K562 (cell line): ENCODE measurements around the gene RREB1. TPM values are rescaled to one million over a fixed set of nuclear protein-coding genes. Genes with fewer than 3 reads are reported as not detected.

Source experiments
- AFF4 ChIP-seq: sonication (generic); formaldehyde crosslinking; IDR thresholded peaks from 2 replicates; pipeline ENCODE4 v1.8.0; 2023; ENCODE audit warnings: mild to moderate bottlenecking, missing genetic modification reagents
- ATF2 ChIP-seq: sonication (generic); formaldehyde crosslinking; IDR thresholded peaks from 2 replicates; pipeline ENCODE4 v1.8.1; 2022; ENCODE audit warnings: missing genetic modification reagents
- CHD4 ChIP-seq: fragments of 200-600 bp; sonication (generic); IDR thresholded peaks from 3 replicates; pipeline ENCODE4 v1.6.1; 2012; ENCODE audit warnings: low read depth, mild to moderate bottlenecking, mixed read lengths, low read length, inconsistent platforms; ENCODE audit not compliant: insufficient read depth, insufficient replicate concordance, poor library complexity, severe bottlenecking
- CREB3 ChIP-seq: fragments of 450-650 bp; conservative IDR thresholded peaks from 2 replicates; pipeline ENCODE4 v1.6.1; 2016; ENCODE audit warnings: missing genetic modification characterization, low read depth, mild to moderate bottlenecking, missing compliant biosample characterization, moderate library complexity
- DPF2 ChIP-seq: fragments of 450-650 bp; IDR thresholded peaks from 2 replicates; pipeline ENCODE4 v1.6.1; 2016
- ELF1 ChIP-seq: fragments of 200-800 bp; sonication (Bioruptor generic); IDR thresholded peaks from 2 replicates; pipeline ENCODE4 v1.6.1; 2016; ENCODE audit warnings: missing genetic modification characterization, missing compliant biosample characterization
- GABPB2 ChIP-seq: fragments of 250-450 bp; sonication (Bioruptor Pico); conservative IDR thresholded peaks from 2 replicates; pipeline ENCODE4 v1.5.1; 2021; ENCODE audit warnings: mild to moderate bottlenecking
- HDAC6 ChIP-seq: IDR thresholded peaks from 2 replicates; pipeline ENCODE4 v1.6.1; 2012; ENCODE audit warnings: low read depth, mild to moderate bottlenecking, control low read depth, inconsistent platforms, low read length, moderate library complexity
- HDGF ChIP-seq: fragments of 450-650 bp; IDR thresholded peaks from 2 replicates; pipeline ENCODE4 v1.6.1; 2016
- HNRNPLL ChIP-seq: fragments of 200-400 bp; formaldehyde crosslinking; IDR thresholded peaks from 2 replicates; pipeline ENCODE4 v1.6.1; 2017; ENCODE audit warnings: low read length, low read depth, mild to moderate bottlenecking; ENCODE audit not compliant: poor library complexity, severe bottlenecking
- KLF1 ChIP-seq: fragments of 450-650 bp; IDR thresholded peaks from 2 replicates; pipeline ENCODE4 v1.6.1; 2016; ENCODE audit warnings: missing genetic modification characterization, missing compliant biosample characterization
- MEF2A ChIP-seq: IDR thresholded peaks from 2 replicates; pipeline ENCODE4 v1.6.1; 2011; ENCODE audit warnings: low read depth, mild to moderate bottlenecking, low read length, moderate library complexity; ENCODE audit not compliant: control insufficient read depth
- MYNN ChIP-seq, 2 experiments: sonication (generic); formaldehyde crosslinking in 1 of 2; IDR thresholded peaks; 2 replicates each; pipeline versions ENCODE4 v1.5.0 to v1.6.1; 2016 to 2020; ENCODE audit warnings: antibody characterized with exemption in 1 of 2, missing genetic modification reagents in 1 of 2
- NBN ChIP-seq: fragments of 450-650 bp; IDR thresholded peaks from 2 replicates; pipeline ENCODE4 v1.6.1; 2016; ENCODE audit warnings: low read depth, mild to moderate bottlenecking
- SMARCE1 ChIP-seq: fragments of 450-650 bp; IDR thresholded peaks from 2 replicates; pipeline ENCODE4 v1.7.1; 2016; ENCODE audit warnings: mild to moderate bottlenecking
- ZKSCAN3 ChIP-seq: fragments of 250-450 bp; sonication (Bioruptor Pico); IDR thresholded peaks from 2 replicates; pipeline ENCODE4 v1.4.0; 2020
- ZNF12 ChIP-seq: sonication (generic); formaldehyde crosslinking; IDR thresholded peaks from 2 replicates; pipeline ENCODE4 v1.4.0; 2020; ENCODE audit warnings: mild to moderate bottlenecking, missing genetic modification reagents
- ZNF146 ChIP-seq: IDR thresholded peaks from one replicate; pipeline ENCODE4 v1.6.1; 2018; ENCODE audit warnings: missing compliant biosample characterization; ENCODE audit not compliant: unreplicated experiment
- ZNF324 ChIP-seq: fragments of 250-450 bp; sonication (Bioruptor Pico); IDR thresholded peaks from 2 replicates; pipeline ENCODE4 v1.4.0; 2020; ENCODE audit warnings: mild to moderate bottlenecking
- ZNF445 ChIP-seq: fragments of 250-450 bp; sonication (Bioruptor Pico); IDR thresholded peaks from 2 replicates; pipeline ENCODE4 v1.4.0; 2020; ENCODE audit warnings: low read depth, mild to moderate bottlenecking, moderate library complexity
- ZNF449 ChIP-seq: fragments of 250-450 bp; sonication (Bioruptor Pico); IDR thresholded peaks from 2 replicates; pipeline ENCODE4 v1.8.0; 2022; ENCODE audit warnings: moderate library complexity, mild to moderate bottlenecking, inconsistent platforms
- polyA plus RNA-seq, 8 experiments: library from polyadenylated mRNA; depleted of rRNA in 4 of 8; stranded (reverse) in 5 of 8; unstranded in 3 of 8; fragments of >200 nt; fragmentation: Nextera tagmentation in 2 of 8; fragmentation: Illumina TruSeq in 1 of 8; extraction: Ambion mirVana in 2 of 8; extraction: Trizol in 1 of 8; gene quantifications; 2 replicates each; pipeline versions ENCODE4 v1.2.1 to v1.2.3, GENCODE V29; 2011 to 2014; ENCODE audit warnings: inconsistent platforms in 1 of 8, missing spikeins in 1 of 8
- total RNA-seq, 7 experiments: library from RNA; depleted of rRNA in 6 of 7; stranded (reverse); fragments of >200 nt in 6 of 7; fragmentation: Illumina TruSeq in 2 of 7; extraction: Trizol in 2 of 7; gene quantifications; 2 replicates each; pipeline versions ENCODE4 v1.2.1 to v1.2.3, GENCODE V29; 2011 to 2021; ENCODE audit warnings: low replicate concordance in 1 of 7

Gene RREB1
- total and polyA plus RNA-seq, 9 of the 15 experiments (the other 6 are each of a cell fraction or from before 2014, with no cell fraction given), result 3.3 to 64.2 (median 19.3) TPM

DNA sequence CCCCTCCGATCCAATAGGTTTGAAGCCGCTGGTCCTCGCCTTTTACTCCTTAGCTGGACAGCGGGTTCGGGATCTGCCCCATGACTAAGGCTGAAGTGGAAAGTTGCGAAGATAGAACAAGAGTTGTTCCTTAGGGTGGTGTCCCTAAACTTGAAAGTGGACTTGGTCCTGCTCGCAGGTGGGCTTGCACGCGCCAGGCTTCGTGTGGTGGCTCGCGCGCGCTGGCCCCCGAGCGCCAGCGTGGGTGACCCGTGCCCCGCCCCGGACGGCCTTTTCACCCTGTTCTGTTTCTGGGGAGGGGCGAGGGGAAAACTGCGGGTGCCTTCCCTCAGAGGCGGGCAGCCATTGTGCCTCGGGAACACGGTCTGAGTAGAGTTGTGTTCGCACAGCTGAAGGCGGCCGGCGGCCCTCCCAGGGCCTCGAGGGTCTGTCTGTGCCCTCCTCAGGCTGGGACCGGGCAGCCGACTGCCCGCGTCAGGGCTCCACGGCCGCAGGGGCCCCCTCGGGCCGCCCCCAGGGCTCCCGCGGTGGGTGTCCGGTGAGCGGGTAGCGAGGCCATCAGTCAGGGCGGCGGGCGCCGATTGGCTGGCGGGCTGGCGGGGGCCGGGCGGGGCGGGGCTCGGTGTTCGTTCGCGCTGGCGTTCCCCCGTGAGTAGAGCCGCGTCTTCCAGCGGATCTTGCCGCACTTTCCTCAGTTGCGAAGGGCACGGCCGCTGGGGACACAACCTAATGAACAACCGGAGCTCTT, 33.0 kb downstream of the RREB1 start (continued):
- peak; percentile 67 for TF ChIP-seq CHD4
- TF ChIP-seq ZNF146 (CRISPR knock-in tag), result no peak
- TF ChIP-seq ZNF449 (CRISPR knock-in tag), result no peak
- TF ChIP-seq KLF1 (tag), result no peak
- no peak for TF ChIP-seq ELF1 (tag)
- peak; percentile 34; the same call in 1 of the 2 replicates for TF ChIP-seq SMARCE1
- 0 out of 2 replicates have a peak, but pooled peaks have one; percentile 44 for TF ChIP-seq NBN
- no peak for TF ChIP-seq HDGF
- peak; percentile 90 for TF ChIP-seq CREB3 (tag)
- TF ChIP-seq ATF2 (CRISPR knock-in tag), result no peak
- no peak for TF ChIP-seq MEF2A
- no peak for TF ChIP-seq ZNF324
- TF ChIP-seq DPF2, result no peak
- no peak for TF ChIP-seq ZNF445 (CRISPR knock-in tag)
- peak; percentile 57; the same call in 1 of the 2 replicates for TF ChIP-seq MYNN (IDR thresholded peaks at IDR 0.05)
- TF ChIP-seq MYNN (CRISPR knock-in tag; IDR thresholded peaks at IDR 0.05), result no peak
- no peak for TF ChIP-seq ZNF12
- TF ChIP-seq AFF4 (CRISPR knock-in tag), result peak; percentile 58
- TF ChIP-seq HDAC6, result no peak
- no peak for TF ChIP-seq GABPB2
- TF ChIP-seq HNRNPLL, result peak; percentile 68
- TF ChIP-seq ZKSCAN3 (CRISPR knock-in tag), result no peak
